Neuron (in vitro differentiated cells): ENCODE data around the gene CCNL1.
"Not testable (repeated sequence)": the region's sequence is repeated elsewhere in the genome, so short reads cannot be mapped to it uniquely, and the experiment has no call there.

ENCODE experiments used
- H2AFZ ChIP-seq: one replicate; pipeline ENCODE4 v1.6.1; 2013; ENCODE audit warnings: low read depth, mild to moderate bottlenecking, inconsistent platforms, low read length, moderate library complexity
- H3K27me3 ChIP-seq: one replicate; pipeline ENCODE4 v1.6.1; 2013; ENCODE audit warnings: low read length; ENCODE audit not compliant: insufficient read depth
- H3K36me3 ChIP-seq: one replicate; pipeline ENCODE4 v1.6.1; 2013; ENCODE audit warnings: low read length; ENCODE audit not compliant: insufficient read depth
- H3K4me1 ChIP-seq: one replicate; pipeline ENCODE4 v1.6.1; 2013; ENCODE audit warnings: low read length; ENCODE audit not compliant: insufficient read depth
- H3K4me3 ChIP-seq: 2 replicates; pipeline ENCODE4 v1.5.1; 2013; ENCODE audit warnings: mild to moderate bottlenecking, low read length, moderate library complexity
- H3K9me3 ChIP-seq: one replicate; pipeline ENCODE4 v1.6.1; 2013; ENCODE audit warnings: low read length

CCNL1 gene

GRCh38 chr3:157159762-157160657 is at the start of gene CCNL1:
CCNL1 (minus strand) TSS chr3:157160147; CDS start chr3:157160094, 53 bp downstream.
- H3K4me1 ChIP-seq: peaks cover 46% of the 10 kb centered on the region
- H3K4me3 ChIP-seq: peak within 1 kb of the TSS; percentile 68
- peak within 1 kb of the TSS; percentile 27 for H2AFZ ChIP-seq
- no peaks in the 10 kb centered on the region for H3K27me3 ChIP-seq
- H3K36me3 ChIP-seq: peaks cover 38% of the 10 kb centered on the region
- H3K9me3 ChIP-seq: no peaks in the 10 kb centered on the region

- Histone ChIP-seq H3K36me3 (no peaks in the 10 kb centered on the region), H2AFZ (no peak overlapping the region), H3K4me3 (no peak overlapping the region), H3K4me1 (peaks cover 8% of the 10 kb centered on the region), H3K27me3 (no peaks in the 10 kb centered on the region), H3K9me3 (no peaks in the 10 kb centered on the region)
Observed at GRCh38 chr3:157204880-157205279, 44.9 kb upstream of the CCNL1 start.

- Histone ChIP-seq H3K4me1 (peaks cover 8% of the 10 kb centered on the region), H3K27me3 (no peaks in the 10 kb centered on the region), H3K4me3 (no peak overlapping the region), H3K36me3 (no peaks in the 10 kb centered on the region), H2AFZ (no peak overlapping the region), H3K9me3 (no peaks in the 10 kb centered on the region)
Observed at GRCh38 chr3:157204431-157204830, 44.5 kb upstream of the CCNL1 start.

- Histone ChIP-seq H2AFZ (no peak overlapping the region), H3K9me3 (no peaks in the 10 kb centered on the region), H3K4me1 (peaks cover 4% of the 10 kb centered on the region), H3K27me3 (no peaks in the 10 kb centered on the region), H3K36me3 (no peaks in the 10 kb centered on the region), H3K4me3 (no peak overlapping the region)
Observed at GRCh38 chr3:157201648-157202278, 41.8 kb upstream of the CCNL1 start.

- Histone ChIP-seq H3K4me3 (no peak overlapping the region), H3K9me3 (no peaks in the 10 kb centered on the region), H3K27me3 (no peaks in the 10 kb centered on the region), H2AFZ (no peak overlapping the region), H3K36me3 (no peaks in the 10 kb centered on the region), H3K4me1 (peaks cover 4% of the 10 kb centered on the region)
Observed at GRCh38 chr3:157199841-157200240, 39.9 kb upstream of the CCNL1 start.

- H3K36me3 ChIP-seq: no peaks in the 10 kb centered on the region
- no peaks in the 10 kb centered on the region for H3K27me3 ChIP-seq
- H3K4me1 ChIP-seq: no peaks in the 10 kb centered on the region
- no peak overlapping the region for H2AFZ ChIP-seq
- H3K4me3 ChIP-seq: no peak overlapping the region
- H3K9me3 ChIP-seq: no peaks in the 10 kb centered on the region
Observed at GRCh38 chr3:157195965-157196364, 36.0 kb upstream of the CCNL1 start.

- H3K27me3 ChIP-seq, H3K36me3 ChIP-seq, H3K4me1 ChIP-seq, H2AFZ ChIP-seq, H3K4me3 ChIP-seq: not testable (repeated sequence)
- H3K9me3 ChIP-seq: peaks cover 13% of the 10 kb centered on the region
Observed at GRCh38 chr3:157191149-157191548, 31.2 kb upstream of the CCNL1 start.

GRCh38 chr3:157190380-157190872 is 30.5 kb upstream of the CCNL1 start:
- Histone ChIP-seq H2AFZ (no peak overlapping the region), H3K9me3 (peaks cover 19% of the 10 kb centered on the region), H3K4me3 (no peak overlapping the region), H3K27me3 (no peaks in the 10 kb centered on the region), H3K4me1 (no peaks in the 10 kb centered on the region), H3K36me3 (peaks cover 2% of the 10 kb centered on the region)

- no peaks in the 10 kb centered on the region for H3K4me1 ChIP-seq
- peaks cover 27% of the 10 kb centered on the region for H3K9me3 ChIP-seq
- H3K36me3 ChIP-seq: peaks cover 7% of the 10 kb centered on the region
- no peaks in the 10 kb centered on the region for H3K27me3 ChIP-seq
- H3K4me3 ChIP-seq: no peak overlapping the region
- H2AFZ ChIP-seq: no peak overlapping the region
Observed at GRCh38 chr3:157188391-157188790, 28.4 kb upstream of the CCNL1 start.

GRCh38 chr3:157182879-157183278 is 22.9 kb upstream of the CCNL1 start:
- H3K4me1 ChIP-seq: no peaks in the 10 kb centered on the region
- no peak overlapping the region for H2AFZ ChIP-seq
- H3K27me3 ChIP-seq: no peaks in the 10 kb centered on the region
- peaks cover 37% of the 10 kb centered on the region for H3K9me3 ChIP-seq
- H3K4me3 ChIP-seq: no peak overlapping the region
- H3K36me3 ChIP-seq: peaks cover 11% of the 10 kb centered on the region

- Histone ChIP-seq H3K4me3 (no peak overlapping the region), H3K9me3 (peaks cover 21% of the 10 kb centered on the region), H3K36me3 (peaks cover 7% of the 10 kb centered on the region), H3K4me1 (peaks cover 10% of the 10 kb centered on the region), H3K27me3 (no peaks in the 10 kb centered on the region), H2AFZ (no peak overlapping the region)
Observed at GRCh38 chr3:157180262-157180661, 20.3 kb upstream of the CCNL1 start.

GRCh38 chr3:157179365-157179803 is 19.4 kb upstream of the CCNL1 start:
- Histone ChIP-seq H3K27me3 (no peaks in the 10 kb centered on the region), H3K4me1 (peaks cover 11% of the 10 kb centered on the region), H2AFZ (no peak overlapping the region), H3K36me3 (peaks cover 4% of the 10 kb centered on the region), H3K9me3 (peaks cover 18% of the 10 kb centered on the region), H3K4me3 (no peak overlapping the region)
